Measurements from ENCODE around the gene TRPM1.

TRPM1 gene

GRCh38 chr15:31077181-31077580 lies 24.3 kb downstream of the TRPM1 start:
- CTCF ChIA-PET = no interaction called here
- H3K36me3 ChIP-seq (ENCODE audit: control insufficient read depth in 2 of 2, insufficient read depth in 1 of 2, low read length in 2 of 2) = no peaks in the 10 kb centered on the region
- H3K9me3 ChIP-seq (ENCODE audit: control insufficient read depth, insufficient read depth, low read depth, low read length) = no peaks in the 10 kb centered on the region
- no peaks in the 10 kb centered on the region for H3K4me1 ChIP-seq (ENCODE audit: control insufficient read depth, insufficient read depth, low read length)
- no peak overlapping the region for H3K4me3 ChIP-seq (ENCODE audit: low read depth, low read length)
- TF ChIP-seq KLF1 (tag by site-specific recombination; IDR thresholded peaks at IDR 0.05) (no peak), GLIS1 (tag by site-specific recombination; IDR thresholded peaks at IDR 0.05) (0 out of 2 replicates have a peak, but pooled peaks have one; percentile 21), ZIC2 (tag by site-specific recombination; IDR thresholded peaks at IDR 0.05) (peak; percentile 64)
- H3K27ac ChIP-seq (ENCODE audit: extremely low read depth, low read depth, low read length) = no peak overlapping the region
- POLR2A ChIA-PET = no interaction called here

GRCh38 chr15:31074321-31074720 lies 27.2 kb downstream of the TRPM1 start:
- Histone ChIP-seq H3K4me1 (ENCODE audit: control insufficient read depth, insufficient read depth, low read length) (no peaks in the 10 kb centered on the region), H3K9me3 (ENCODE audit: control insufficient read depth, insufficient read depth, low read depth, low read length) (no peaks in the 10 kb centered on the region), H3K36me3 (ENCODE audit: control insufficient read depth in 2 of 2, insufficient read depth in 1 of 2, low read length in 2 of 2) (no peaks in the 10 kb centered on the region), H3K27ac (ENCODE audit: extremely low read depth, low read depth, low read length) (no peak overlapping the region), H3K4me3 (ENCODE audit: low read depth, low read length) (no peak overlapping the region)
- no peak for TF ChIP-seq ELK4 (IDR thresholded peaks at IDR 0.05; ENCODE audit: borderline replicate concordance, low read depth, low read length)
- TF ChIP-seq GLI4 (tag by site-specific recombination; IDR thresholded peaks at IDR 0.05) = no peak
- no peak for TF ChIP-seq SP2 (tag by site-specific recombination; IDR thresholded peaks at IDR 0.05)
- TF ChIP-seq ZNF184 (tag by site-specific recombination; IDR thresholded peaks at IDR 0.05) = no peak
- TF ChIP-seq ZNF513 (tag by site-specific recombination; IDR thresholded peaks at IDR 0.05) = no peak
- TF ChIP-seq SETDB1 (IDR thresholded peaks at IDR 0.05; ENCODE audit: insufficient read length, low read length) = no peak
- no peak for TF ChIP-seq KLF8 (tag by site-specific recombination; IDR thresholded peaks at IDR 0.05)
- ChIA-PET POLR2A (no interaction called here), CTCF (no interaction called here)

- ChIA-PET CTCF (no interaction called here), POLR2A (no interaction called here)
Observed at GRCh38 chr15:31070867-31071266, 30.7 kb downstream of the TRPM1 start.

More at GRCh38 chr15:31070867-31071266, 30.7 kb downstream of the TRPM1 start:
- no peaks in the 10 kb centered on the region for H3K9me3 ChIP-seq (ENCODE audit: control insufficient read depth, insufficient read depth, low read depth, low read length)
- no peaks in the 10 kb centered on the region for H3K36me3 ChIP-seq (ENCODE audit: control insufficient read depth in 2 of 2, insufficient read depth in 1 of 2, low read length in 2 of 2)
- no peak overlapping the region for H3K4me3 ChIP-seq (ENCODE audit: low read depth, low read length)
- no peak overlapping the region for H3K27ac ChIP-seq (ENCODE audit: extremely low read depth, low read depth, low read length)
- TF ChIP-seq SP2 (tag by site-specific recombination; IDR thresholded peaks at IDR 0.05) = no peak
- no peak for TF ChIP-seq ZNF26 (tag by site-specific recombination; IDR thresholded peaks at IDR 0.05)
- TF ChIP-seq ZNF37A (tag by site-specific recombination; IDR thresholded peaks at IDR 0.05) = no peak
- no peak for TF ChIP-seq ZNF292 (tag by site-specific recombination; IDR thresholded peaks at IDR 0.05; ENCODE audit: borderline replicate concordance, low read depth)
- TF ChIP-seq ZNF148 (tag by site-specific recombination; IDR thresholded peaks at IDR 0.05; ENCODE audit: borderline replicate concordance) = no peak
- no peak for TF ChIP-seq BCL11A (tag by site-specific recombination; IDR thresholded peaks at IDR 0.05; ENCODE audit: low read depth)
- TF ChIP-seq ZSCAN23 (tag by site-specific recombination; IDR thresholded peaks at IDR 0.05) = no peak
- no peak for TF ChIP-seq ZNF544 (tag by site-specific recombination; IDR thresholded peaks at IDR 0.05)
- no peak for TF ChIP-seq ZNF600 (tag by site-specific recombination; IDR thresholded peaks at IDR 0.05)
- TF ChIP-seq ZNF114 (tag by site-specific recombination; IDR thresholded peaks at IDR 0.05) = no peak
- TF ChIP-seq SETDB1 (IDR thresholded peaks at IDR 0.05; ENCODE audit: insufficient read length, low read length) = no peak
- no peak for TF ChIP-seq ZFP69B (tag by site-specific recombination; IDR thresholded peaks at IDR 0.05)
- TF ChIP-seq ZNF211 (tag by site-specific recombination; IDR thresholded peaks at IDR 0.05; ENCODE audit: low read depth) = no peak
- TF ChIP-seq ZNF146 (tag by site-specific recombination; IDR thresholded peaks at IDR 0.05) = no peak
- no peaks in the 10 kb centered on the region for H3K4me1 ChIP-seq (ENCODE audit: control insufficient read depth, insufficient read depth, low read length)
